IPS-18c (cell line): ENCODE measurements around the gene ERBIN.
"Not testable (repeated sequence)": the region's sequence is repeated elsewhere in the genome, so short reads cannot be mapped to it uniquely, and the experiment has no call there.

Experiments
- H3K4me3 ChIP-seq: 2 replicates; pipeline ENCODE4 v1.7.0; 2013; ENCODE audit warnings: low read depth, mild to moderate bottlenecking, low read length, moderate library complexity; ENCODE audit not compliant: insufficient read depth
- H3K9me3 ChIP-seq: one replicate; pipeline ENCODE4 v1.6.1; 2013; ENCODE audit warnings: mild to moderate bottlenecking, low read length, moderate library complexity; ENCODE audit not compliant: control insufficient read depth, insufficient read depth

ERBIN gene

GRCh38 chr5:65926276-65926783 lies at the start of gene ERBIN:
ERBIN (plus strand) TSS chr5:65926575; CDS start chr5:65992719, 66,144 bp downstream.
- H3K4me3 ChIP-seq = peak within 1 kb of the TSS; percentile 98
- peaks cover 2% of the 10 kb centered on the region for H3K9me3 ChIP-seq

GRCh38 chr5:65876970-65877369 lies 49.4 kb upstream of the ERBIN start:
- H3K4me3 ChIP-seq = no peak overlapping the region
- no peaks in the 10 kb centered on the region for H3K9me3 ChIP-seq

- H3K4me3 ChIP-seq, H3K9me3 ChIP-seq: not testable (repeated sequence)
Observed at GRCh38 chr5:65879668-65880256, 46.6 kb upstream of the ERBIN start.

- Histone ChIP-seq H3K9me3 (no peaks in the 10 kb centered on the region), H3K4me3 (no peak overlapping the region)
Observed at GRCh38 chr5:65880496-65881072, 45.8 kb upstream of the ERBIN start.

- Histone ChIP-seq H3K4me3 (no peak overlapping the region), H3K9me3 (no peaks in the 10 kb centered on the region)
Observed at GRCh38 chr5:65882278-65882677, 44.1 kb upstream of the ERBIN start.

- no peak overlapping the region for H3K4me3 ChIP-seq
- H3K9me3 ChIP-seq = no peaks in the 10 kb centered on the region
Observed at GRCh38 chr5:65883461-65883860, 42.9 kb upstream of the ERBIN start.

- Histone ChIP-seq H3K9me3 (no peaks in the 10 kb centered on the region), H3K4me3 (no peak overlapping the region)
Observed at GRCh38 chr5:65886387-65886786, 40.0 kb upstream of the ERBIN start.

- not testable (repeated sequence) for H3K4me3 ChIP-seq, H3K9me3 ChIP-seq
Observed at GRCh38 chr5:65892024-65892423, 34.4 kb upstream of the ERBIN start.

GRCh38 chr5:65892801-65893200 lies 33.6 kb upstream of the ERBIN start:
- H3K9me3 ChIP-seq = no peaks in the 10 kb centered on the region
- no peak overlapping the region for H3K4me3 ChIP-seq

- H3K9me3 ChIP-seq = no peaks in the 10 kb centered on the region
- no peak overlapping the region; the same call in 1 of the 2 replicates for H3K4me3 ChIP-seq
Observed at GRCh38 chr5:65893749-65894430, 32.5 kb upstream of the ERBIN start.

GRCh38 chr5:65895891-65896290 lies 30.5 kb upstream of the ERBIN start:
- Histone ChIP-seq H3K4me3 (no peak overlapping the region), H3K9me3 (no peaks in the 10 kb centered on the region)

- no peak overlapping the region for H3K4me3 ChIP-seq
- H3K9me3 ChIP-seq = no peaks in the 10 kb centered on the region
Observed at GRCh38 chr5:65900746-65901145, 25.6 kb upstream of the ERBIN start.

GRCh38 chr5:65902104-65902503 lies 24.3 kb upstream of the ERBIN start:
- Histone ChIP-seq H3K4me3 (no peak overlapping the region), H3K9me3 (no peaks in the 10 kb centered on the region)

GRCh38 chr5:65903581-65903980 lies 22.8 kb upstream of the ERBIN start:
- Histone ChIP-seq H3K9me3 (no peaks in the 10 kb centered on the region), H3K4me3 (no peak overlapping the region)

GRCh38 chr5:65906256-65906655 lies 20.1 kb upstream of the ERBIN start:
- H3K4me3 ChIP-seq = no peak overlapping the region
- H3K9me3 ChIP-seq = no peaks in the 10 kb centered on the region

GRCh38 chr5:65907135-65907534 lies 19.2 kb upstream of the ERBIN start:
- Histone ChIP-seq H3K4me3 (no peak overlapping the region), H3K9me3 (no peaks in the 10 kb centered on the region)

GRCh38 chr5:65910711-65911110 lies 15.7 kb upstream of the ERBIN start:
- Histone ChIP-seq H3K9me3 (peaks cover 2% of the 10 kb centered on the region), H3K4me3 (no peak overlapping the region)

GRCh38 chr5:65912311-65912710 lies 14.1 kb upstream of the ERBIN start:
- Histone ChIP-seq H3K9me3 (peaks cover 2% of the 10 kb centered on the region), H3K4me3 (no peak overlapping the region)
